Smooth muscle cell (in vitro differentiated cells): ENCODE results near the gene SIGLEC6. TPM values are rescaled to one million over a fixed set of nuclear protein-coding genes. Genes with fewer than 3 reads are reported as not detected.
"Not testable (repeated sequence)": the region's sequence is repeated elsewhere in the genome, so short reads cannot be mapped to it uniquely, and the experiment has no call there.

Experiments used
- DNase-seq: peaks from one replicate; lab custom pipeline; 2025; ENCODE audit not compliant: unreplicated experiment; lab: John Stamatoyannopoulos, UW
- H2AFZ ChIP-seq: fragments of 200-600 bp; sonication (generic); 2 replicates; pipeline ENCODE4 v1.6.0; 2016; ENCODE audit warnings: antibody characterized with exemption, low read depth, mild to moderate bottlenecking
- H3F3A ChIP-seq: fragments of 200-600 bp; sonication (generic); 2 replicates; pipeline ENCODE4 v1.6.0; 2017; ENCODE audit warnings: antibody characterized with exemption, low read depth
- H3K27ac ChIP-seq: fragments of 200-600 bp; sonication (generic); 2 replicates; pipeline ENCODE4 v1.5.1; 2016; ENCODE audit warnings: low read depth, mild to moderate bottlenecking
- H3K27me3 ChIP-seq: fragments of 200-600 bp; sonication (generic); 2 replicates; pipeline ENCODE4 v1.6.1; 2016; ENCODE audit warnings: low read depth, mild to moderate bottlenecking
- H3K36me3 ChIP-seq: fragments of 200-600 bp; sonication (generic); 2 replicates; pipeline ENCODE4 v1.5.1; 2016; ENCODE audit warnings: low read depth
- H3K4me1 ChIP-seq: fragments of 200-600 bp; sonication (generic); 2 replicates; pipeline ENCODE4 v1.5.1; 2016; ENCODE audit warnings: low read depth
- H3K4me2 ChIP-seq: fragments of 200-600 bp; sonication (generic); 2 replicates; pipeline ENCODE4 v1.6.0; 2016; ENCODE audit warnings: mild to moderate bottlenecking
- H3K4me3 ChIP-seq: fragments of 200-600 bp; sonication (generic); 2 replicates; pipeline ENCODE4 v1.5.1; 2016; ENCODE audit warnings: mild to moderate bottlenecking
- H3K79me2 ChIP-seq: fragments of 200-600 bp; sonication (generic); 2 replicates; pipeline ENCODE4 v1.6.0; 2016; ENCODE audit warnings: low read depth, mild to moderate bottlenecking
- H3K9ac ChIP-seq: fragments of 200-600 bp; sonication (generic); 2 replicates; pipeline ENCODE4 v1.6.0; 2016; ENCODE audit warnings: low read depth
- H3K9me3 ChIP-seq: fragments of 200-600 bp; sonication (generic); replicated peaks from 2 replicates; pipeline ENCODE4 v1.5.1; 2016; ENCODE audit warnings: low read depth
- H4K20me1 ChIP-seq: fragments of 200-600 bp; sonication (generic); 2 replicates; pipeline ENCODE4 v1.6.0; 2016; ENCODE audit warnings: low read depth
- WGBS: methylation state at CpG from one replicate; pipeline ENCODE4 v1.1.7; 2016; ENCODE audit warnings: low lambda C conversion rate; 5-methylcytosine and 5-hydroxymethylcytosine counted together
- polyA plus RNA-seq: library from polyadenylated mRNA; unstranded; fragments of >200 nt; fragmentation: Nextera tagmentation; extraction: Ambion mirVana; gene quantifications from 2 replicates; pipeline ENCODE4 v1.2.1, GENCODE V29; 2016
- total RNA-seq: library from RNA; depleted of rRNA; stranded (reverse); fragments of >200 nt; gene quantifications from 2 replicates; pipeline ENCODE4 v1.2.3, GENCODE V29; 2014
- TF ChIP-seq, protein P1 (sequence below): fragments of 200-600 bp; sonication (generic); IDR thresholded peaks from 2 replicates; pipeline ENCODE4 v1.5.1; 2017; ENCODE audit warnings: borderline replicate concordance, mild to moderate bottlenecking, antibody characterized with exemption; ENCODE audit not compliant: insufficient read depth, poor library complexity, severe bottlenecking

SIGLEC6 gene
- total and polyA plus RNA-seq, 2 experiments from 2014 or later, result 2.0 TPM; not detected in 1

DNA sequence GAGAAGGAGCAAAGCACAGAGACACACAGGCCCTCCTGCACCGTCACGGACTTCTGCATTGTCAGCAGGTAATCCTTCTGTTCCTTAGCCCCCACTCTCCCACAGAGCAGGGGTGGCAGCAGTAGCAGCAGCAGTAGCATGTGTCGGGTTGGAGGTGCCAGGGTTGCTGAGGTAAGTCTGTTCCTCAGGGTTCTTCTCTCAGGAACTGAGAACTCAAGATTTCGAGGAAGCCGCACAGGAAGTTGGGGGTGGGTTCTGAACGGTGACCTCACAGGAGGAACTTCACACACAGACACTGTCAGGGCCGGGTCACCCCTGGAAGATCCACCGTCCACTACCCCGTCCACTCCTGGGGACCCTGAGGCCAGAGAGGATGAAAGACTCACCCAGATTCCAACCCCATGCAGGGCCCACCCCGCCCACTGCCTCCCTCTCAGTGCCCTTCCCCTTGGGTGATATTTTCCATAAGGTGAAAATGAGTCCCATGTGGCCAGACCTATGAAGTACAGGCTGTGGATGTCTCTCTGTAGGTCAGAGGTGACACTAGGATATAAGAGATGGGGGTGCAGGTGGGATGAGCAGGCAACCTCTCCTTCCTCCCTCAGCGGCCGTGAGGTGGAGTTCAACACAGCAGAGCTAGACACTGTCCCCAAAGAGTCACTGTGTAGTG is 29.7 kb downstream of the SIGLEC6 start, which contains the start of gene SIGLEC12:
SIGLEC12 (minus strand) TSS at position 207 of the 670 bp plus-strand sequence; CDS start at position 140, 67 bp downstream.
- H4K20me1 ChIP-seq, result no peaks in the 10 kb centered on the region
- no peak within 1 kb of the TSS for H3K4me2 ChIP-seq
- no peaks in the 10 kb centered on the region for H3K4me1 ChIP-seq
- no peak within 1 kb of the TSS for H3K27ac ChIP-seq
- DNase-seq, result no peak
- no peaks in the 10 kb centered on the region for H3F3A ChIP-seq
- no peaks in the 10 kb centered on the region for H3K9me3 ChIP-seq
- 84% methylated on average over 12 of the region's 12 CpGs for WGBS
- no peaks in the 10 kb centered on the region for H3K36me3 ChIP-seq
- no peak within 1 kb of the TSS for H3K4me3 ChIP-seq
- TF ChIP-seq, protein P1, sequence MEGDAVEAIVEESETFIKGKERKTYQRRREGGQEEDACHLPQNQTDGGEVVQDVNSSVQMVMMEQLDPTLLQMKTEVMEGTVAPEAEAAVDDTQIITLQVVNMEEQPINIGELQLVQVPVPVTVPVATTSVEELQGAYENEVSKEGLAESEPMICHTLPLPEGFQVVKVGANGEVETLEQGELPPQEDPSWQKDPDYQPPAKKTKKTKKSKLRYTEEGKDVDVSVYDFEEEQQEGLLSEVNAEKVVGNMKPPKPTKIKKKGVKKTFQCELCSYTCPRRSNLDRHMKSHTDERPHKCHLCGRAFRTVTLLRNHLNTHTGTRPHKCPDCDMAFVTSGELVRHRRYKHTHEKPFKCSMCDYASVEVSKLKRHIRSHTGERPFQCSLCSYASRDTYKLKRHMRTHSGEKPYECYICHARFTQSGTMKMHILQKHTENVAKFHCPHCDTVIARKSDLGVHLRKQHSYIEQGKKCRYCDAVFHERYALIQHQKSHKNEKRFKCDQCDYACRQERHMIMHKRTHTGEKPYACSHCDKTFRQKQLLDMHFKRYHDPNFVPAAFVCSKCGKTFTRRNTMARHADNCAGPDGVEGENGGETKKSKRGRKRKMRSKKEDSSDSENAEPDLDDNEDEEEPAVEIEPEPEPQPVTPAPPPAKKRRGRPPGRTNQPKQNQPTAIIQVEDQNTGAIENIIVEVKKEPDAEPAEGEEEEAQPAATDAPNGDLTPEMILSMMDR, result no peak
- H2AFZ ChIP-seq, result no peak within 1 kb of the TSS
- no peaks in the 10 kb centered on the region for H3K79me2 ChIP-seq
- H3K9ac ChIP-seq, result no peak within 1 kb of the TSS
- no peaks in the 10 kb centered on the region for H3K27me3 ChIP-seq

GRCh38 chr19:51500931-51501330 is 30.5 kb downstream of the SIGLEC6 start:
- H3K4me3 ChIP-seq, H3K27ac ChIP-seq, H3K9ac ChIP-seq, H4K20me1 ChIP-seq, H3K9me3 ChIP-seq, H3K4me2 ChIP-seq, H3K79me2 ChIP-seq, H3K36me3 ChIP-seq, DNase-seq, H3F3A ChIP-seq, H2AFZ ChIP-seq, H3K27me3 ChIP-seq, H3K4me1 ChIP-seq: not testable (repeated sequence)
- whole genome bisulfite sequencing, result 68% methylated on average over 7 of the region's 8 CpGs

GRCh38 chr19:51497666-51498065 is 33.8 kb downstream of the SIGLEC6 start:
- no peaks in the 10 kb centered on the region for H4K20me1 ChIP-seq
- H3K4me3 ChIP-seq, result no peak overlapping the region
- TF ChIP-seq, protein P1, result no peak
- DNase-seq, result no peak
- H3K9ac ChIP-seq, result no peak overlapping the region
- no peak overlapping the region for H2AFZ ChIP-seq
- no peaks in the 10 kb centered on the region for H3K9me3 ChIP-seq
- no peaks in the 10 kb centered on the region for H3K4me1 ChIP-seq
- no peaks in the 10 kb centered on the region for H3F3A ChIP-seq
- H3K27me3 ChIP-seq, result no peaks in the 10 kb centered on the region
- H3K36me3 ChIP-seq, result no peaks in the 10 kb centered on the region
- H3K4me2 ChIP-seq, result no peak overlapping the region
- H3K79me2 ChIP-seq, result no peaks in the 10 kb centered on the region
- 49% methylated on average over 3 of the region's 3 CpGs for WGBS
- H3K27ac ChIP-seq, result no peak overlapping the region

GRCh38 chr19:51493776-51494175 is 37.7 kb downstream of the SIGLEC6 start:
- Histone ChIP-seq H2AFZ (no peak overlapping the region), H3K79me2 (no peaks in the 10 kb centered on the region), H3K36me3 (no peaks in the 10 kb centered on the region), H3K4me2 (no peak overlapping the region), H3K27ac (no peak overlapping the region), H4K20me1 (no peaks in the 10 kb centered on the region), H3K4me3 (no peak overlapping the region), H3K4me1 (no peaks in the 10 kb centered on the region), H3K27me3 (no peaks in the 10 kb centered on the region), H3K9me3 (no peaks in the 10 kb centered on the region), H3F3A (no peaks in the 10 kb centered on the region), H3K9ac (no peak overlapping the region)
- no peak for DNase-seq
- TF ChIP-seq, protein P1, result no peak
- WGBS, result 39% methylated on average over 2 of the region's 2 CpGs
